ENCODE measurements around the gene STX18. TPM values are rescaled to one million over a fixed set of nuclear protein-coding genes. Genes with fewer than 3 reads are reported as not detected.

STX18 gene
- total and polyA plus RNA-seq, 2 donors (not counting 3 experiments of a cell fraction or from before 2014, with no cell fraction given): 30.7 to 31.2 TPM

DNA sequence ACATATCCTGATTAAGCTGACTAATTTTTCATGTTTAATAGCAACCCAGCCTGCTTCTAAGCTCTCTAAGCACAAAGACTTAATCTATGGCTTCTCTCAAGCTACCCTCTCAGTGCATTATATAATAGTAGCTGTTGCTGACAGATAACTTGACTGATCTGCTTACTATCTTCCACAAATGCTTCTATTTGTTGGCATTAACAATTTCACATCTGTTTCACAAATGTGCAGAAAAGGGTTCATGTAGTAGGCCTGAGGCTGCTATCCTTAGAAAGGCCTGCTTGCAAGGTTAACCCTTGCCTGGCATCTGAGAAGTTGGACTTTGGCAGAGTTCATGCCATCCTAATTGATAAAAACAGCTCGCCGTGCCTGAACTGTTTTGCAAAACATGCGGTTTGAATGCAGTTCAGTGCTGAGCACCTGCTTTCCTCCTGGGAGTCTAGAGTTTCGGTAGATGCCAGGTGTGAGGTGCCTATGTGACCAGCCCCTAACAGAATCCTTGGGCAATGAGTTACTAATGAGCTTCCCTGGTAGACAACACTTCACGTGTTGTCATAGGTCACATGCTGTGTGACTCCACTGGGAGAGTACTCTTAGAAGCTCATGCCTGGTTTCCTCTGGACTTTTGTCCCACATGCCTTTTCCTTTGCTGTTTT, 86.5 kb downstream of the STX18 start:
- Histone ChIP-seq H2AFZ (ENCODE audit: low read depth, low read length) (no peak overlapping the region), H3K27me3 (ENCODE audit: control insufficient read depth in 2 of 2, insufficient read depth in 2 of 2, low read length in 2 of 2) (no peaks in the 10 kb centered on the region), H3K36me3 (ENCODE audit: control insufficient read depth in 2 of 2, extremely low read depth in 1 of 2, insufficient read depth in 2 of 2, low read length in 2 of 2) (peaks cover 2 to 9% of the 10 kb centered on the region in 2 experiments), H3K9me1 (replicated peaks; ENCODE audit: control insufficient read depth, extremely low read depth, insufficient read depth, low read length) (no peaks in the 10 kb centered on the region), H3K4me2 (ENCODE audit: insufficient read depth, low read length) (no peak overlapping the region), H3K9ac (replicated peaks; ENCODE audit: extremely low read depth, insufficient read depth, low read length) (no peak overlapping the region), H3K4me3 (replicated peaks in 1 of 3; ENCODE audit: insufficient read depth in 1 of 3, low read depth in 1 of 3, low read length in 3 of 3) (no peak overlapping the region), H3K4me1 (ENCODE audit: control insufficient read depth, extremely low read depth, insufficient read depth, low read length) (no peaks in the 10 kb centered on the region), H3K27ac (ENCODE audit: insufficient read depth, low read depth, low read length) (no peak overlapping the region), H4K20me1 (replicated peaks; ENCODE audit: control insufficient read depth, extremely low read depth, insufficient read depth, low read length) (no peaks in the 10 kb centered on the region), H3K9me3 (replicated peaks; ENCODE audit: control insufficient read depth, insufficient read depth, low read length) (no peaks in the 10 kb centered on the region), H3K79me2 (ENCODE audit: control insufficient read depth, insufficient read depth, low read length) (no peaks in the 10 kb centered on the region)
- FAIRE-seq (no peak), DNase-seq (ENCODE audit: low read depth, low spot score) (no peak)
- ChIA-PET CTCF (interaction anchor here (0.8 to 1.0 kb wide), 2 partner anchors 20 to 31 kb away, joined by 3 read pairs; no protein-coding TSS in a partner anchor), POLR2A (no interaction called here)
- intact Hi-C loops (cut with micrococcal nuclease) (no loop called here), dilution Hi-C loops (cut with MboI; ENCODE audit: extremely low pct_ligation_motif_present, low sequenced_read_pairs) (no loop called here)
- no TSS peak for BruUV-seq (replicated peaks)
- TF ChIP-seq MYC (IDR thresholded peaks at IDR 0.05; ENCODE audit: low read depth, low read length): no peak
- TF ChIP-seq JUN (IDR thresholded peaks at IDR 0.05; ENCODE audit: borderline replicate concordance, insufficient read depth, insufficient read length, low read depth): no peak
- TF ChIP-seq POLR2A (IDR thresholded peaks at IDR 0.05; ENCODE audit: low read depth, low read length): no peak
- no peak for TF ChIP-seq POLR2AphosphoS5 (IDR thresholded peaks at IDR 0.05; ENCODE audit: insufficient read depth, low read depth, low read length)
- no peak for TF ChIP-seq EZH2 (IDR thresholded peaks at IDR 0.05; ENCODE audit: borderline replicate concordance, low read depth, low read length, severe bottlenecking)
- TF ChIP-seq, protein P1, sequence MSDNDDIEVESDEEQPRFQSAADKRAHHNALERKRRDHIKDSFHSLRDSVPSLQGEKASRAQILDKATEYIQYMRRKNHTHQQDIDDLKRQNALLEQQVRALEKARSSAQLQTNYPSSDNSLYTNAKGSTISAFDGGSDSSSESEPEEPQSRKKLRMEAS (IDR thresholded peaks at IDR 0.05; ENCODE audit: insufficient read depth, insufficient read length): no peak
- no peak for TF ChIP-seq FOS (IDR thresholded peaks at IDR 0.05; ENCODE audit: borderline replicate concordance, insufficient read depth, low read length)
- TF ChIP-seq, protein P2, sequence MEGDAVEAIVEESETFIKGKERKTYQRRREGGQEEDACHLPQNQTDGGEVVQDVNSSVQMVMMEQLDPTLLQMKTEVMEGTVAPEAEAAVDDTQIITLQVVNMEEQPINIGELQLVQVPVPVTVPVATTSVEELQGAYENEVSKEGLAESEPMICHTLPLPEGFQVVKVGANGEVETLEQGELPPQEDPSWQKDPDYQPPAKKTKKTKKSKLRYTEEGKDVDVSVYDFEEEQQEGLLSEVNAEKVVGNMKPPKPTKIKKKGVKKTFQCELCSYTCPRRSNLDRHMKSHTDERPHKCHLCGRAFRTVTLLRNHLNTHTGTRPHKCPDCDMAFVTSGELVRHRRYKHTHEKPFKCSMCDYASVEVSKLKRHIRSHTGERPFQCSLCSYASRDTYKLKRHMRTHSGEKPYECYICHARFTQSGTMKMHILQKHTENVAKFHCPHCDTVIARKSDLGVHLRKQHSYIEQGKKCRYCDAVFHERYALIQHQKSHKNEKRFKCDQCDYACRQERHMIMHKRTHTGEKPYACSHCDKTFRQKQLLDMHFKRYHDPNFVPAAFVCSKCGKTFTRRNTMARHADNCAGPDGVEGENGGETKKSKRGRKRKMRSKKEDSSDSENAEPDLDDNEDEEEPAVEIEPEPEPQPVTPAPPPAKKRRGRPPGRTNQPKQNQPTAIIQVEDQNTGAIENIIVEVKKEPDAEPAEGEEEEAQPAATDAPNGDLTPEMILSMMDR (IDR thresholded peaks at IDR 0.05; ENCODE audit: extremely low read depth in 1 of 2, insufficient read depth in 1 of 2, low read depth in 1 of 2, low read length in 2 of 2): no peak
- TF ChIP-seq GATA2 (IDR thresholded peaks at IDR 0.05; ENCODE audit: insufficient read depth, insufficient read length, low read depth, low read length): no peak
